ENCODE measurements around the gene FOXK2. TPM values are rescaled to one million over a fixed set of nuclear protein-coding genes. Genes with fewer than 3 reads are reported as not detected.

The FOXK2 gene
- polyA plus RNA-seq, 4 donors, result 11.6 to 25.9 (median 18.0) TPM

DNA sequence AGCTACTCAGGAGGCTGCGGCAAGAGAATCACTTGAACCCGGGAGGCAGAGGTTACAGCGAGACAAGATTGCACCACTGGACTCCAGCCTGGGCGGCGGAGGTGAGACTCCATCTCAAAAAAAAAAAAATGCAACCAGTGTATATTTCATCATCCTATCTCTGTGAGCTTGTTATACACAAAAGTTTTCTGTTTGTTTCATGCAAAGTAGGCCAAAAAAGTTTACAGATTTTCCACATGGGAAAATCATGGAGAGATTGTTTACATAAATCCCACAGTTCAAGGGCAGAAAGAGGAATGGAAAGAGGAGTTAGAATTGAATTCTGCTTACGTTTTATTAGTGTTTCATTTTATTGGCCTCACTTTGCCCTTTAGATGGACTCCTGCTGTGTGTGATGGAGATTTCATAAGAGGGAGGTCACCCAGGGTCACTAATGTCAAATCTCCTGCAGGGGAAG lies 36.3 kb upstream of the FOXK2 start:
- H3K36me3 ChIP-seq (ENCODE audit: control insufficient read depth in 3 of 3, insufficient read depth in 2 of 3, low read depth in 1 of 3, low read length in 3 of 3), result peaks cover 23 to 88% (median 30%) of the 10 kb centered on the region in 3 donors
- no peaks in the 10 kb centered on the region for H3K27me3 ChIP-seq (ENCODE audit: control insufficient read depth in 3 of 3, insufficient read depth in 3 of 3, low read length in 3 of 3)
- FAIRE-seq (no peak), DNase-seq (no peak)
- no peak overlapping the region for H3K4me3 ChIP-seq (ENCODE audit: low read depth in 1 of 3, low read length in 3 of 3)
- no peaks in the 10 kb centered on the region for H3K9me3 ChIP-seq (ENCODE audit: control insufficient read depth in 2 of 2, insufficient read depth in 1 of 2, low read depth in 1 of 2, low read length in 1 of 2)
- H3K27ac ChIP-seq (ENCODE audit: low read depth in 1 of 3, low read length in 2 of 3), result no peak overlapping the region
- H3K4me1 ChIP-seq (ENCODE audit: control insufficient read depth in 3 of 3, insufficient read depth in 2 of 3, low read depth in 1 of 3, low read length in 2 of 3), result peaks cover 0 to 3% (median 0%) of the 10 kb centered on the region in 3 donors
- 77 to 92% (median 87%) methylated on average over 6 of the region's 6 CpGs for WGBS, 3 donors

GRCh38 chr17:82483836-82484235 lies 35.7 kb upstream of the FOXK2 start:
- Histone ChIP-seq H3K4me1 (ENCODE audit: control insufficient read depth in 3 of 3, insufficient read depth in 2 of 3, low read depth in 1 of 3, low read length in 2 of 3) (peaks cover 0 to 3% (median 0%) of the 10 kb centered on the region in 3 donors), H3K27me3 (ENCODE audit: control insufficient read depth in 3 of 3, insufficient read depth in 3 of 3, low read length in 3 of 3) (no peaks in the 10 kb centered on the region), H3K4me3 (ENCODE audit: low read depth in 1 of 3, low read length in 3 of 3) (no peak overlapping the region), H3K27ac (ENCODE audit: low read depth in 1 of 3, low read length in 2 of 3) (no peak overlapping the region), H3K36me3 (ENCODE audit: control insufficient read depth in 3 of 3, insufficient read depth in 2 of 3, low read depth in 1 of 3, low read length in 3 of 3) (peaks cover 25 to 87% (median 26%) of the 10 kb centered on the region in 3 donors), H3K9me3 (ENCODE audit: control insufficient read depth in 2 of 2, insufficient read depth in 1 of 2, low read depth in 1 of 2, low read length in 1 of 2) (no peaks in the 10 kb centered on the region)
- WGBS, 3 donors, result 86 to 96% (median 91%) methylated on average over 9 of the region's 9 CpGs
- DNase-seq (no peak), FAIRE-seq (no peak)

DNA sequence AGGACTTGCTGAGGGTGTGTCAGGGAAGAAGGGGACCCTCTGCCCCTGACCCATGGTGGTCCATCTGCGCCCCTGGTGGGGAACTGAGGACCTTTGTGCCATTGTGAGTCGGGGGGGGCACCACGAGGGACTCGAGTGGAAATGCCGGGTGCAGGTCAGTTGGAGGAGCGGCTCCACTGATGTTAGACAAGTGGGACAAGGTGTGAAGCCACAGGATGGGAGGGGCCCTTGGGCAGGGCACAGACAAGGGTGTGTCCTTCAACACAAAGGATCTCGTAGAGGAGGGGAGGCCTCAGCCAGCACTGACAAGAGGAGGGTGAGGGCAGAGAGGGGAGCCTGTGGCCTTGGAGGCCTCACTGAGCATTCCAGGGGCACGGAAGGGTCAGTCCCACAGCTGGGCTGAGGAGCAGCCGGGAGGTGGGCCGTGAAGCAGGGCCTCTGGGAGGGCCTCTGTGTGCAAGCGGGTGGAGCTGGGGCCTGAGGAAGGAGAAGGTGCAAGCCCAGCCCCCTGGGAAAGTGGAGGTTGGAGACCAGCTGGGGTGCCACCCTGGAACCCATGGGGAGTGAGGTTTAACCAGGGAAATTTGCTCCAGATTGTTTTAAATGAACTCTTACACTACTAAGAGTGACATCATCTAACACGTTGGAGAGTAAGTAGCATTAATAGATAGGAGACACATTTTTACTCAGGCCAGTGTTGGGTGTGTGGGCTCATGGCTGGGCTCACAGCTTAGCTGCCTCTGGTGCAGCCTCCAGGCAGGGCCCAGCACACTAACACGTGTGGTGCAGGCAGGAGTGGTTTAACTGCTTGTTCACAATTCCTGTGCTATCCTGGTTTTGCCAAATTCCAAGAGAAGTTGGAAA lies 33.1 kb upstream of the FOXK2 start:
- H3K27ac ChIP-seq (ENCODE audit: low read depth in 1 of 3, low read length in 2 of 3), result no peak overlapping the region
- no peaks in the 10 kb centered on the region for H3K9me3 ChIP-seq (ENCODE audit: control insufficient read depth in 2 of 2, insufficient read depth in 1 of 2, low read depth in 1 of 2, low read length in 1 of 2)
- peaks cover 0 to 3% (median 0%) of the 10 kb centered on the region in 3 donors for H3K4me1 ChIP-seq (ENCODE audit: control insufficient read depth in 3 of 3, insufficient read depth in 2 of 3, low read depth in 1 of 3, low read length in 2 of 3)
- WGBS, 3 donors, result 75 to 82% (median 76%) methylated on average over 13 of the region's 13 CpGs
- peaks cover 7 to 73% (median 26%) of the 10 kb centered on the region in 3 donors for H3K36me3 ChIP-seq (ENCODE audit: control insufficient read depth in 3 of 3, insufficient read depth in 2 of 3, low read depth in 1 of 3, low read length in 3 of 3)
- FAIRE-seq (no peak), DNase-seq (no peak)
- no peaks in the 10 kb centered on the region for H3K27me3 ChIP-seq (ENCODE audit: control insufficient read depth in 3 of 3, insufficient read depth in 3 of 3, low read length in 3 of 3)
- H3K4me3 ChIP-seq (ENCODE audit: low read depth in 1 of 3, low read length in 3 of 3), result no peak overlapping the region

DNA sequence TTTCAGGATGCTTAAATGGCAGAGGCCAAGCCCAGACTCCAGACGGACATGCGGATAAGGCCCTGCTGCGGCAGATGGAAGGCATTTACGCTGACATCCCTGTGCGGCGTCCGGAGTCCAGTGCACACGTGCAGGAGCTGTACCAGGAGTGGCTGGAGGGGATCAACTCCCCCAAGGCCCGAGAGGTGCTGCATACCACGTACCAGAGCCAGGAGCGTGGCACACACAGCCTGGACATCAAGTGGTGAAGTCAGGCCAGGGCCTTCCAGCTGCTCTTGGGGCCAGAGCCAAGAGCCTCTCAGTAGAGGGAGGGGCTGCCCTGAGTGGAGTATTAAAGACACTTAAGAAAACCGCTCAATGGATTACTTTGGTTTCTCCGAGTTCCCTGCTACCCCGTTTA lies 31.6 kb upstream of the FOXK2 start:
- DNase-seq (no peak), FAIRE-seq (no peak)
- peaks cover 0 to 3% (median 0%) of the 10 kb centered on the region in 3 donors for H3K4me1 ChIP-seq (ENCODE audit: control insufficient read depth in 3 of 3, insufficient read depth in 2 of 3, low read depth in 1 of 3, low read length in 2 of 3)
- H3K36me3 ChIP-seq (ENCODE audit: control insufficient read depth in 3 of 3, insufficient read depth in 2 of 3, low read depth in 1 of 3, low read length in 3 of 3), result peaks cover 3 to 65% (median 23%) of the 10 kb centered on the region in 3 donors
- H3K9me3 ChIP-seq (ENCODE audit: control insufficient read depth in 2 of 2, insufficient read depth in 1 of 2, low read depth in 1 of 2, low read length in 1 of 2), result no peaks in the 10 kb centered on the region
- 75 to 93% (median 92%) methylated on average over 14 of the region's 14 CpGs for WGBS, 3 donors
- H3K27me3 ChIP-seq (ENCODE audit: control insufficient read depth in 3 of 3, insufficient read depth in 3 of 3, low read length in 3 of 3), result no peaks in the 10 kb centered on the region
- H3K27ac ChIP-seq (ENCODE audit: low read depth in 1 of 3, low read length in 2 of 3), result no peak overlapping the region
- H3K4me3 ChIP-seq (ENCODE audit: low read depth in 1 of 3, low read length in 3 of 3), result no peak overlapping the region

GRCh38 chr17:82489117-82489516 lies 30.4 kb upstream of the FOXK2 start:
- FAIRE-seq, result no peak

GRCh38 chr17:82489851-82490511 lies 29.6 kb upstream of the FOXK2 start:
- Histone ChIP-seq H3K36me3 (ENCODE audit: control insufficient read depth in 3 of 3, insufficient read depth in 2 of 3, low read depth in 1 of 3, low read length in 3 of 3) (peaks cover 3 to 47% (median 12%) of the 10 kb centered on the region in 3 donors), H3K4me1 (ENCODE audit: control insufficient read depth in 3 of 3, insufficient read depth in 2 of 3, low read depth in 1 of 3, low read length in 2 of 3) (peaks cover 0 to 8% (median 0%) of the 10 kb centered on the region in 3 donors), H3K27me3 (ENCODE audit: control insufficient read depth in 3 of 3, insufficient read depth in 3 of 3, low read length in 3 of 3) (no peaks in the 10 kb centered on the region), H3K27ac (ENCODE audit: low read depth in 1 of 3, low read length in 2 of 3) (peak overlapping the region in 1 of 3 donors; percentile 7), H3K4me3 (ENCODE audit: low read depth in 1 of 3, low read length in 3 of 3) (no peak overlapping the region), H3K9me3 (ENCODE audit: control insufficient read depth in 2 of 2, insufficient read depth in 1 of 2, low read depth in 1 of 2, low read length in 1 of 2) (no peaks in the 10 kb centered on the region)
- DNase-seq (no peak), FAIRE-seq (no peak)
- WGBS, 3 donors, result 87 to 90% (median 88%) methylated on average over 21 of the region's 21 CpGs

More at GRCh38 chr17:82489117-82489516, 30.4 kb upstream of the FOXK2 start:
- Histone ChIP-seq H3K9me3 (ENCODE audit: control insufficient read depth in 2 of 2, insufficient read depth in 1 of 2, low read depth in 1 of 2, low read length in 1 of 2) (no peaks in the 10 kb centered on the region), H3K4me3 (ENCODE audit: low read depth in 1 of 3, low read length in 3 of 3) (no peak overlapping the region), H3K27me3 (ENCODE audit: control insufficient read depth in 3 of 3, insufficient read depth in 3 of 3, low read length in 3 of 3) (no peaks in the 10 kb centered on the region), H3K36me3 (ENCODE audit: control insufficient read depth in 3 of 3, insufficient read depth in 2 of 3, low read depth in 1 of 3, low read length in 3 of 3) (peaks cover 3 to 56% (median 18%) of the 10 kb centered on the region in 3 donors), H3K4me1 (ENCODE audit: control insufficient read depth in 3 of 3, insufficient read depth in 2 of 3, low read depth in 1 of 3, low read length in 2 of 3) (peaks cover 0 to 5% (median 0%) of the 10 kb centered on the region in 3 donors), H3K27ac (ENCODE audit: low read depth in 1 of 3, low read length in 2 of 3) (no peak overlapping the region)
- 77 to 79% (median 77%) methylated on average over 8 of the region's 8 CpGs for WGBS, 3 donors
- no peak for DNase-seq

DNA sequence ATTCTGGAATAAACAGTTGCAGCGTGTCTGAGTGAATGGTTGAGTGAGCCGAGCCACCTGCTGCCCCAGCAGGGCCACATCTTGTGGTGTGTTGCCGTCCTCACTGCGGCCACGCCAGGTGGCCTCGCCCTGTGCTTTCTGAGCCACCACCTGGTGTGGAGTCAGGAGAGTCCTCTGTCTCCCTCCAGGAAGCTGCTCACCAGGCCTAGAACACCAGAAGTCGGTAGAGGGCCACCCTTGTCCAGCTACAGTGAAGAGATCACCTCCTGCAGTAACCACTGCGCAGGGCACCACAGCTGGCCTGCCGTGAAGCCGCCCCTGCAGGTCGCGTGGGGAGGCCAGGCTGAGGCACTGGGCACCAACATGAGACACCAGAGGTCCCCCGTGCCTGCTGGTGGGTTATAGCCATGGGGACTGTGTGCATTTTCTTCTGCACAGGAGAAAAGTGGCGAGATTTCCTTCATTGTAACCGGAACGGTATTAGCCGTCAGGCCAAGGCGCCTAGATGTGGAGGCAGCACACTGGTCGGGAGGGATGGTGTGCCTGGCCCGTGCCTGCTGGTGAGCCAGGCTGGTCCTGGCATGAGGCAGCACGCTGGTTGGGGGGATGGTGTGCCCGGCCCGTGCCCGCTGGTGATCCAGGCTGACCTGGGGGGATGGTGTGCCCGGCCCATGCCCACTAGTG lies 28.9 kb upstream of the FOXK2 start:
- Histone ChIP-seq H3K4me3 (ENCODE audit: low read depth in 1 of 3, low read length in 3 of 3) (no peak overlapping the region), H3K4me1 (ENCODE audit: control insufficient read depth in 3 of 3, insufficient read depth in 2 of 3, low read depth in 1 of 3, low read length in 2 of 3) (peaks cover 0 to 8% (median 0%) of the 10 kb centered on the region in 3 donors), H3K27me3 (ENCODE audit: control insufficient read depth in 3 of 3, insufficient read depth in 3 of 3, low read length in 3 of 3) (no peaks in the 10 kb centered on the region), H3K27ac (ENCODE audit: low read depth in 1 of 3, low read length in 2 of 3) (no peak overlapping the region), H3K9me3 (ENCODE audit: control insufficient read depth in 2 of 2, insufficient read depth in 1 of 2, low read depth in 1 of 2, low read length in 1 of 2) (no peaks in the 10 kb centered on the region), H3K36me3 (ENCODE audit: control insufficient read depth in 3 of 3, insufficient read depth in 2 of 3, low read depth in 1 of 3, low read length in 3 of 3) (peaks cover 3 to 42% (median 12%) of the 10 kb centered on the region in 3 donors)
- FAIRE-seq, result no peak
- 71 to 80% (median 80%) methylated on average over 25 of the region's 25 CpGs for WGBS, 3 donors
- no peak for DNase-seq

GRCh38 chr17:82491196-82491530 lies 28.4 kb upstream of the FOXK2 start:
- H3K4me3 ChIP-seq (ENCODE audit: low read depth in 1 of 3, low read length in 3 of 3), result no peak overlapping the region
- no peaks in the 10 kb centered on the region for H3K9me3 ChIP-seq (ENCODE audit: control insufficient read depth in 2 of 2, insufficient read depth in 1 of 2, low read depth in 1 of 2, low read length in 1 of 2)
- no peaks in the 10 kb centered on the region for H3K27me3 ChIP-seq (ENCODE audit: control insufficient read depth in 3 of 3, insufficient read depth in 3 of 3, low read length in 3 of 3)
- H3K4me1 ChIP-seq (ENCODE audit: control insufficient read depth in 3 of 3, insufficient read depth in 2 of 3, low read depth in 1 of 3, low read length in 2 of 3), result peaks cover 0 to 8% (median 0%) of the 10 kb centered on the region in 3 donors
- peaks cover 3 to 37% (median 8%) of the 10 kb centered on the region in 3 donors for H3K36me3 ChIP-seq (ENCODE audit: control insufficient read depth in 3 of 3, insufficient read depth in 2 of 3, low read depth in 1 of 3, low read length in 3 of 3)
- H3K27ac ChIP-seq (ENCODE audit: low read depth in 1 of 3, low read length in 2 of 3), result no peak overlapping the region
- 92 to 94% (median 93%) methylated on average over 10 of the region's 10 CpGs for WGBS, 3 donors
- FAIRE-seq (no peak), DNase-seq (no peak)
